Middle frontal gyrus (tissue), 1 donor: ENCODE results near the gene ACP7.
"Not testable (repeated sequence)": the region's sequence is repeated elsewhere in the genome, so short reads cannot be mapped to it uniquely, and the experiment has no call there.

Source experiments
- DNase-seq: peaks from one replicate; pipeline ENCODE4 v3.0.0-alpha.2; 2015; ENCODE audit warnings: low spot score; ENCODE audit errors: extremely low spot score

ACP7 gene

GRCh38 chr19:39130337-39131254, 46.4 kb downstream of the ACP7 start:
- DNase-seq: no peak

GRCh38 chr19:39131255-39131755, 47.1 kb downstream of the ACP7 start:
- DNase-seq: no peak

GRCh38 chr19:39132344-39132969, 48.3 kb downstream of the ACP7 start:
- no peak for DNase-seq

- DNase-seq: no peak
These were observed 49.5 kb downstream of the ACP7 start for GRCh38 chr19:39133431-39134270.

- DNase-seq: no peak
These were observed 51.5 kb downstream of the ACP7 start for GRCh38 chr19:39135701-39136100.

- no peak for DNase-seq
These were observed 52.2 kb downstream of the ACP7 start for GRCh38 chr19:39136225-39136940.

- no peak for DNase-seq
These were observed 53.0 kb downstream of the ACP7 start for GRCh38 chr19:39137131-39137530.

- DNase-seq: no peak
These were observed 54.3 kb downstream of the ACP7 start for GRCh38 chr19:39138221-39139211.

- no peak for DNase-seq
These were observed 55.2 kb downstream of the ACP7 start for GRCh38 chr19:39139305-39139874.

- no peak for DNase-seq
These were observed 55.8 kb downstream of the ACP7 start for GRCh38 chr19:39139971-39140453.

GRCh38 chr19:39140594-39140993, 56.4 kb downstream of the ACP7 start:
- no peak for DNase-seq

- no peak for DNase-seq
These were observed 57.8 kb downstream of the ACP7 start for GRCh38 chr19:39141929-39142328.

GRCh38 chr19:39142630-39143029, 58.5 kb downstream of the ACP7 start:
- no peak for DNase-seq

- not testable (repeated sequence) for DNase-seq
These were observed 59.7 kb downstream of the ACP7 start for GRCh38 chr19:39143757-39144289.

- DNase-seq: no peak
These were observed 60.3 kb downstream of the ACP7 start for GRCh38 chr19:39144290-39145071.

GRCh38 chr19:39145180-39145953, 61.2 kb downstream of the ACP7 start:
- DNase-seq: no peak

GRCh38 chr19:39146091-39146490, 61.9 kb downstream of the ACP7 start:
- no peak for DNase-seq
